H1 (cell line): ENCODE measurements around the gene ADAMTS17. TPM values are rescaled to one million over a fixed set of nuclear protein-coding genes. Genes with fewer than 3 reads are reported as not detected.

Source experiments
- CTCF ChIA-PET: fragments of 300-600 bp; sonication (Branson Sonifier 250); formaldehyde crosslinking; loops from one replicate; lab custom pipeline; 2021; ENCODE audit not compliant: partially characterized antibody; lab: Charles Lee
- POLR2A ChIA-PET: fragments of 300-600 bp; sonication (Branson Sonifier 250); formaldehyde crosslinking; loops from one replicate; lab custom pipeline; 2021; ENCODE audit warnings: inconsistent platforms; ENCODE audit not compliant: partially characterized antibody; lab: Charles Lee
- DNase-seq, 2 experiments: peaks; one replicate each; pipeline versions ENCODE4 v3.0.0 to v3.0.0-alpha.2; 2010 to 2022; ENCODE audit warnings: low spot score in 2 of 2, low read depth in 1 of 2, mixed read lengths in 1 of 2
- FAIRE-seq: peaks from 2 replicates; lab custom pipeline; 2011; peaks lifted over from hg19 to GRCh38; lab: Jason Lieb, UNC
- H2AFZ ChIP-seq: 2 replicates; pipeline ENCODE4 v1.8.1; 2012; ENCODE audit warnings: low read length, inconsistent platforms
- H2AK5ac ChIP-seq: 2 replicates; pipeline ENCODE4 v1.6.1; 2013; ENCODE audit warnings: low read depth, low read length
- H2BK120ac ChIP-seq: replicated peaks from 2 replicates; pipeline ENCODE3; 2013; ENCODE audit warnings: low read depth, low read length, inconsistent platforms
- H2BK12ac ChIP-seq: 2 replicates; pipeline ENCODE4 v1.6.1; 2013; ENCODE audit warnings: low read depth, low read length
- H2BK15ac ChIP-seq: 2 replicates; pipeline ENCODE4 v1.6.1; 2013; ENCODE audit warnings: low read length
- H2BK20ac ChIP-seq: 2 replicates; pipeline ENCODE4 v1.6.1; 2013; ENCODE audit warnings: low read length
- H2BK5ac ChIP-seq: 2 replicates; pipeline ENCODE4 v1.6.1; 2013; ENCODE audit warnings: low read depth, low read length
- H3K14ac ChIP-seq: 2 replicates; pipeline ENCODE4 v1.6.1; 2013; ENCODE audit warnings: inconsistent platforms; ENCODE audit not compliant: insufficient read length
- H3K18ac ChIP-seq: 2 replicates; pipeline ENCODE4 v1.6.1; 2013; ENCODE audit warnings: low read length; ENCODE audit errors: extremely low read depth
- H3K23ac ChIP-seq: 2 replicates; pipeline ENCODE4 v1.6.1; 2013; ENCODE audit warnings: inconsistent platforms; ENCODE audit not compliant: insufficient read length
- H3K23me2 ChIP-seq: 2 replicates; pipeline ENCODE4 v1.6.1; 2013; ENCODE audit warnings: low read depth, low read length
- H3K27ac ChIP-seq: 2 replicates; pipeline ENCODE4 v1.6.1; 2011; ENCODE audit warnings: low read depth, low read length, inconsistent platforms
- H3K27me3 ChIP-seq, 4 experiments: replicated peaks in 1 of 4; 1 replicate in 1 of 4; 2 replicates in 3 of 4; pipeline versions ENCODE4 v1.6.1 to v1.8.1; 2011 to 2013; ENCODE audit warnings: low read length in 3 of 4, mild to moderate bottlenecking in 3 of 4, inconsistent platforms in 2 of 4, mixed read lengths in 2 of 4, moderate library complexity in 1 of 4; ENCODE audit not compliant: control insufficient read depth in 3 of 4, insufficient read depth in 3 of 4; ENCODE audit errors: extremely low read depth in 1 of 4
- H3K36me3 ChIP-seq, 4 experiments: 2 replicates each; pipeline versions ENCODE4 v1.6.1 to v1.8.1; 2011 to 2013; ENCODE audit warnings: mild to moderate bottlenecking in 4 of 4, low read length in 3 of 4, moderate library complexity in 2 of 4, control low read depth in 1 of 4, inconsistent platforms in 1 of 4; ENCODE audit not compliant: insufficient read depth in 4 of 4, control insufficient read depth in 2 of 4
- H3K4ac ChIP-seq: replicated peaks from 2 replicates; pipeline ENCODE3; 2013; ENCODE audit warnings: low read length, low read depth, mixed read lengths, inconsistent platforms; ENCODE audit not compliant: insufficient read length
- H3K4me1 ChIP-seq, 4 experiments: replicated peaks in 1 of 4; 1 replicate in 1 of 4; 2 replicates in 3 of 4; pipeline versions ENCODE4 v1.6.1 to v1.8.1; 2011 to 2013; ENCODE audit warnings: low read length in 3 of 4, inconsistent platforms in 2 of 4, mixed read lengths in 1 of 4; ENCODE audit not compliant: insufficient read depth in 4 of 4, control insufficient read depth in 3 of 4
- H3K4me2 ChIP-seq, 2 experiments: 2 replicates each; pipeline versions ENCODE4 v1.6.1 to v1.8.1; 2011 to 2013; ENCODE audit warnings: low read depth in 2 of 2, low read length in 2 of 2, control low read depth in 1 of 2, inconsistent platforms in 1 of 2, mild to moderate bottlenecking in 1 of 2; ENCODE audit not compliant: insufficient read depth in 1 of 2
- H3K4me3 ChIP-seq, 4 experiments: fragments of 200-600, 300-600 bp in 1 of 4; sonication (generic), shearing (Covaris generic), sonication (Bioruptor Twin) in 1 of 4; 2 replicates each; pipeline versions ENCODE4 v1.5.1 to v1.8.1; 2011 to 2016; ENCODE audit warnings: low read length in 4 of 4, low read depth in 3 of 4, control low read depth in 2 of 4, inconsistent platforms in 2 of 4, mild to moderate bottlenecking in 2 of 4, mixed read lengths in 1 of 4, moderate library complexity in 1 of 4; ENCODE audit not compliant: insufficient read depth in 2 of 4; ENCODE audit errors: extremely low read depth in 1 of 4
- H3K56ac ChIP-seq: replicated peaks from 2 replicates; pipeline ENCODE3; 2013; ENCODE audit warnings: low read depth, mild to moderate bottlenecking, mixed read lengths, low read length, inconsistent platforms; ENCODE audit not compliant: insufficient read length
- H3K79me1 ChIP-seq: 2 replicates; pipeline ENCODE4 v1.6.1; 2013; ENCODE audit warnings: low read depth, low read length, control low read depth
- H3K79me2 ChIP-seq, 2 experiments: 2 replicates each; pipeline versions ENCODE4 v1.6.1 to v1.8.1; 2012 to 2013; ENCODE audit warnings: low read length in 2 of 2, mild to moderate bottlenecking in 2 of 2, inconsistent platforms in 1 of 2; ENCODE audit not compliant: insufficient read depth in 2 of 2, control insufficient read depth in 1 of 2
- H3K9ac ChIP-seq, 4 experiments: replicated peaks in 1 of 4; 1 replicate in 1 of 4; 2 replicates in 3 of 4; pipeline versions ENCODE4 v1.6.1 to v1.8.1; 2011 to 2013; ENCODE audit warnings: low read depth in 3 of 4, low read length in 3 of 4, control low read depth in 2 of 4, mild to moderate bottlenecking in 2 of 4, moderate library complexity in 2 of 4, inconsistent platforms in 1 of 4; ENCODE audit errors: extremely low read depth in 1 of 4
- H3K9me3 ChIP-seq, 2 experiments: 2 replicates each; pipeline versions ENCODE4 v1.6.1 to v1.8.1; 2012 to 2013; ENCODE audit warnings: mild to moderate bottlenecking in 2 of 2, moderate library complexity in 2 of 2, control low read depth in 1 of 2, inconsistent platforms in 1 of 2, low read depth in 1 of 2, low read length in 1 of 2, mixed read lengths in 1 of 2; ENCODE audit not compliant: insufficient read depth in 2 of 2
- H4K20me1 ChIP-seq, 2 experiments: replicated peaks in 1 of 2; 2 replicates each; pipeline versions ENCODE3 to v1.8.1; 2011 to 2013; ENCODE audit warnings: inconsistent platforms in 2 of 2, low read length in 2 of 2, mild to moderate bottlenecking in 1 of 2; ENCODE audit not compliant: insufficient read depth in 2 of 2, control insufficient read depth in 1 of 2
- H4K5ac ChIP-seq: 2 replicates; pipeline ENCODE4 v1.6.1; 2013; ENCODE audit warnings: low read length, low read depth, mixed read lengths, inconsistent platforms; ENCODE audit not compliant: insufficient read length
- H4K8ac ChIP-seq: 2 replicates; pipeline ENCODE4 v1.8.0; 2013; ENCODE audit warnings: mild to moderate bottlenecking, moderate library complexity, low read length, inconsistent platforms; ENCODE audit not compliant: insufficient read depth; ENCODE audit errors: extremely low read depth
- H4K91ac ChIP-seq: replicated peaks from 2 replicates; pipeline ENCODE3; 2013; ENCODE audit warnings: low read length, mixed read lengths, inconsistent platforms; ENCODE audit not compliant: insufficient read length
- CTBP2 ChIP-seq: IDR thresholded peaks from 2 replicates; pipeline ENCODE4 v1.7.0; 2011; ENCODE audit warnings: borderline replicate concordance, mild to moderate bottlenecking, moderate library complexity, mixed read lengths, low read length; ENCODE audit not compliant: insufficient read depth, insufficient read length
- KDM5A ChIP-seq: fragments of 200-600 bp; IDR thresholded peaks from 2 replicates; pipeline ENCODE4 v1.7.1; 2012; ENCODE audit warnings: mild to moderate bottlenecking, low read length, inconsistent platforms, mixed read lengths
- TCF12 ChIP-seq: IDR thresholded peaks from 2 replicates; pipeline ENCODE4 v1.6.1; 2011; ENCODE audit warnings: low read depth, mild to moderate bottlenecking, low read length
- WGBS, 2 experiments: shearing (Covaris generic) in 1 of 2; methylation state at CpG; one replicate each; pipeline versions ENCODE4 v1.1.6 to v1.1.7; 2013 to 2015; ENCODE audit warnings: low lambda C conversion rate in 2 of 2, mixed read lengths in 2 of 2, inconsistent platforms in 1 of 2, low coverage in 1 of 2, missing lambda C conversion rate in 1 of 2; ENCODE audit not compliant: insufficient replicate concordance in 2 of 2, insufficient coverage in 1 of 2, insufficient read length in 1 of 2; ENCODE audit errors: extremely low coverage in 1 of 2, missing lambda C conversion rate in 1 of 2; 5-methylcytosine and 5-hydroxymethylcytosine counted together
- polyA plus RNA-seq, 7 experiments: library from polyadenylated mRNA; depleted of rRNA in 3 of 7; stranded (reverse) in 5 of 7; unstranded in 2 of 7; fragments of >200 nt in 5 of 7; fragments of 200-250 nt in 2 of 7; gene quantifications; 1 replicate in 5 of 7; 2 replicates in 1 of 7; 4 replicates in 1 of 7; pipeline versions ENCODE4 v1.2.1 to v1.2.3, GENCODE V29; 2011 to 2013; ENCODE audit warnings: missing spikeins in 2 of 7, mixed read lengths in 2 of 7
- total RNA-seq: library from RNA; stranded (reverse); fragmentation: NEBNext Ultra II Directional; extraction: Animal tissue kit (Norgen Biotek cat#: 25700); gene quantifications from 2 replicates; pipeline ENCODE4 v1.2.1, GENCODE V29; 2021

The ADAMTS17 gene
- total and polyA plus RNA-seq, 2 of the 8 experiments (the other 6 are each of a cell fraction or from before 2014, with no cell fraction given), result 0.51 to 1.7 TPM

GRCh38 chr15:100058458-100058857, 283.3 kb downstream of the ADAMTS17 start:
- no peak for TF ChIP-seq KDM5A
- TF ChIP-seq CTBP2, result no peak
- TF ChIP-seq TCF12, result no peak
- H4K5ac ChIP-seq, result no peak overlapping the region
- DNase-seq (no peak), FAIRE-seq (no peak)
- POLR2A ChIA-PET, result interaction anchor here (0.6 kb wide), 1 partner anchor 724 kb away, joined by 4 read pairs; no protein-coding TSS in a partner anchor
- no peak overlapping the region for H3K14ac ChIP-seq
- H3K4me1 ChIP-seq, result no peaks in the 10 kb centered on the region
- H4K8ac ChIP-seq, result no peak overlapping the region; the same call in 1 of the 2 replicates
- no peak overlapping the region for H2BK20ac ChIP-seq
- CTCF ChIA-PET, result interaction anchor here (0.7 to 1.3 kb wide), 2 partner anchors 69 to 284 kb away, joined by 3 to 5 read pairs; no protein-coding TSS in a partner anchor
- no peak overlapping the region for H2AFZ ChIP-seq
- WGBS, 2 experiments, result 91% methylated on average over 10 of the region's 11 CpGs; no CpG with 5 or more reads in 1 of the 2 experiments
- no peak overlapping the region for H2BK12ac ChIP-seq
- no peak overlapping the region for H3K9ac ChIP-seq
- no peak overlapping the region for H3K4me3 ChIP-seq
- no peak overlapping the region for H2AK5ac ChIP-seq
- H3K9me3 ChIP-seq, result no peaks in the 10 kb centered on the region; a peak in 1 of 4 replicates
- no peak overlapping the region for H4K91ac ChIP-seq
- no peaks in the 10 kb centered on the region for H3K36me3 ChIP-seq
- H3K56ac ChIP-seq, result no peak overlapping the region
- peaks cover 2% of the 10 kb centered on the region; the same call in 1 of the 2 replicates for H3K23me2 ChIP-seq
- H3K27me3 ChIP-seq, result peaks cover 0 to 2% (median 0%) of the 10 kb centered on the region in 4 experiments; a peak in 2 of 7 replicates
- H2BK15ac ChIP-seq, result no peak overlapping the region
- H3K18ac ChIP-seq, result no peak overlapping the region
- H3K79me2 ChIP-seq, result no peaks in the 10 kb centered on the region
- no peak overlapping the region for H3K23ac ChIP-seq
- no peak overlapping the region for H2BK120ac ChIP-seq
- H3K4ac ChIP-seq, result no peak overlapping the region
- H3K4me2 ChIP-seq, result no peak overlapping the region
- H2BK5ac ChIP-seq, result no peak overlapping the region
- H3K27ac ChIP-seq, result no peak overlapping the region
- no peaks in the 10 kb centered on the region for H4K20me1 ChIP-seq
- H3K79me1 ChIP-seq, result no peaks in the 10 kb centered on the region
